ENCODE results near the gene MAP6. TPM values are rescaled to one million over a fixed set of nuclear protein-coding genes. Genes with fewer than 3 reads are reported as not detected.

MAP6 gene
- total and polyA plus RNA-seq, 9 of the 15 experiments (the other 6 are each of a cell fraction or from before 2014, with no cell fraction given) = not detected

DNA sequence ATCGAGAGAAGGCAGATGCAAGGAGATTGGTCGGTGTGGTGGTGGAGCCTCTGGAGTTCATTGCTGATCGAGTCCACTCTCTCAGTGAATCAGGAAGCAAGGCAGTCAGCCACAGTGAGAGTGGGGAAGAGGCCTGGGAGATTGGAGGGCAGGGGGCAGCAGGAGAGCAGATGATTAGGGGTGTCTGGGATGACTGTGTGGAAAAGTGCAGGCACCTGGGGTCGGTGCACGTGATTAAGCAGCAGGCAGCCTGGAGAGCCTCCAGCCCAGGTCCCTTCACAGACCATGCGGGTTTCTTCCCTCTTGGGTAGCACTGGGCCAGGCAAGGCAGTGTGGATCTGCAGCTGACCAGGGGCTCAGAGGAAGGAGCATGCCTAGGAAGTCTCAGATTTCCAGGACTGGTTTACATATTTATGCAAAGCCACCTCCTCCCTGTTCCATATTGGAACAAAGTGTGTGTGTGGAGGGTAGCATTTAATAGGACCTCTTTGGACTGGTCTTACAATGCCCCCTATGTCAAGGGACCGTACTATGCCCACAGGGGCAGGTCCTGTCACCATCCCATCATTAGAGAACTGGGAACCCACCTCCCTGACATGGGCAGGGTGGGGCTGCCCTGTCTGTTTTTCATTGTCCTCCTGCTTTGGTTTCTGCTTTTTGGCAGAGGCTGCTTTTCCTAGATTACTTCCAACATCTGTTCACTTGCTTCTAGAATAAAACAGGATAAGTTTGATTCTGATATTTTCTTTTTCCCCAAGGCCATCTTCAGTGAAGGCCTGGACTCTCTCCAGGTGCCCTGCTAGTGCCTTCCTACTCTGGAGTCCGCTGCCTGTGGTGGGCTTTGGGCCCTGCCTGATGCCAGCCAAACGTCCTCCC, 129.1 kb downstream of the MAP6 start (continued):
- TF ChIP-seq, protein P1, sequence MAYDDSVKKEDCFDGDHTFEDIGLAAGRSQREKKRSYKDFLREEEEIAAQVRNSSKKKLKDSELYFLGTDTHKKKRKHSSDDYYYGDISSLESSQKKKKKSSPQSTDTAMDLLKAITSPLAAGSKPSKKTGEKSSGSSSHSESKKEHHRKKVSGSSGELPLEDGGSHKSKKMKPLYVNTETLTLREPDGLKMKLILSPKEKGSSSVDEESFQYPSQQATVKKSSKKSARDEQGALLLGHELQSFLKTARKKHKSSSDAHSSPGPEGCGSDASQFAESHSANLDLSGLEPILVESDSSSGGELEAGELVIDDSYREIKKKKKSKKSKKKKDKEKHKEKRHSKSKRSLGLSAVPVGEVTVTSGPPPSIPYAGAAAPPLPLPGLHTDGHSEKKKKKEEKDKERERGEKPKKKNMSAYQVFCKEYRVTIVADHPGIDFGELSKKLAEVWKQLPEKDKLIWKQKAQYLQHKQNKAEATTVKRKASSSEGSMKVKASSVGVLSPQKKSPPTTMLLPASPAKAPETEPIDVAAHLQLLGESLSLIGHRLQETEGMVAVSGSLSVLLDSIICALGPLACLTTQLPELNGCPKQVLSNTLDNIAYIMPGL (CRISPR knock-in tag; IDR thresholded peaks at IDR 0.05) = no peak
- no peak for TF ChIP-seq SMAD2 (IDR thresholded peaks at IDR 0.05; ENCODE audit: low read depth, low read length)
- no peak for TF ChIP-seq ZKSCAN8 (CRISPR knock-in tag; IDR thresholded peaks at IDR 0.05)
- TF ChIP-seq HDGF (IDR thresholded peaks at IDR 0.05) = peak; percentile 76; the same call in 1 of the 2 replicates
- no peak for TF ChIP-seq DIDO1 (tag; IDR thresholded peaks at IDR 0.05; ENCODE audit: low read depth)
- no peak for TF ChIP-seq ZKSCAN1 (IDR thresholded peaks at IDR 0.05; ENCODE audit: low read depth, low read length)
- TF ChIP-seq ELF4 (CRISPR knock-in tag; IDR thresholded peaks at IDR 0.05) = 0 out of 2 replicates have a peak, but pooled peaks have one; percentile 22
- TF ChIP-seq DMBX1 (CRISPR knock-in tag; IDR thresholded peaks at IDR 0.05; ENCODE audit: borderline replicate concordance) = no peak
- no peak for TF ChIP-seq ZNF239 (CRISPR knock-in tag; IDR thresholded peaks at IDR 0.05)
- TF ChIP-seq, protein P2, sequence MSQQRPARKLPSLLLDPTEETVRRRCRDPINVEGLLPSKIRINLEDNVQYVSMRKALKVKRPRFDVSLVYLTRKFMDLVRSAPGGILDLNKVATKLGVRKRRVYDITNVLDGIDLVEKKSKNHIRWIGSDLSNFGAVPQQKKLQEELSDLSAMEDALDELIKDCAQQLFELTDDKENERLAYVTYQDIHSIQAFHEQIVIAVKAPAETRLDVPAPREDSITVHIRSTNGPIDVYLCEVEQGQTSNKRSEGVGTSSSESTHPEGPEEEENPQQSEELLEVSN (IDR thresholded peaks at IDR 0.05; ENCODE audit: borderline replicate concordance in 1 of 2, extremely low read depth in 1 of 2, insufficient read depth in 1 of 2, insufficient read length in 1 of 2, low read depth in 1 of 2, low read length in 1 of 2, poor library complexity in 1 of 2, severe bottlenecking in 1 of 2) = peak in 1 of 2 experiments; percentile 13
- no peak for TF ChIP-seq ESRRA (IDR thresholded peaks at IDR 0.05; ENCODE audit: borderline replicate concordance, low read depth)
- TF ChIP-seq, protein P3, sequence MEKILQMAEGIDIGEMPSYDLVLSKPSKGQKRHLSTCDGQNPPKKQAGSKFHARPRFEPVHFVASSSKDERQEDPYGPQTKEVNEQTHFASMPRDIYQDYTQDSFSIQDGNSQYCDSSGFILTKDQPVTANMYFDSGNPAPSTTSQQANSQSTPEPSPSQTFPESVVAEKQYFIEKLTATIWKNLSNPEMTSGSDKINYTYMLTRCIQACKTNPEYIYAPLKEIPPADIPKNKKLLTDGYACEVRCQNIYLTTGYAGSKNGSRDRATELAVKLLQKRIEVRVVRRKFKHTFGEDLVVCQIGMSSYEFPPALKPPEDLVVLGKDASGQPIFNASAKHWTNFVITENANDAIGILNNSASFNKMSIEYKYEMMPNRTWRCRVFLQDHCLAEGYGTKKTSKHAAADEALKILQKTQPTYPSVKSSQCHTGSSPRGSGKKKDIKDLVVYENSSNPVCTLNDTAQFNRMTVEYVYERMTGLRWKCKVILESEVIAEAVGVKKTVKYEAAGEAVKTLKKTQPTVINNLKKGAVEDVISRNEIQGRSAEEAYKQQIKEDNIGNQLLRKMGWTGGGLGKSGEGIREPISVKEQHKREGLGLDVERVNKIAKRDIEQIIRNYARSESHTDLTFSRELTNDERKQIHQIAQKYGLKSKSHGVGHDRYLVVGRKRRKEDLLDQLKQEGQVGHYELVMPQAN (IDR thresholded peaks at IDR 0.05; ENCODE audit: borderline replicate concordance) = no peak
- no peak for TF ChIP-seq ATF7 (IDR thresholded peaks at IDR 0.05)
- TF ChIP-seq SMC3 (conservative IDR thresholded peaks at IDR 0.05; ENCODE audit: insufficient read depth, low read depth, low read length) = no peak
- TF ChIP-seq, protein P4, sequence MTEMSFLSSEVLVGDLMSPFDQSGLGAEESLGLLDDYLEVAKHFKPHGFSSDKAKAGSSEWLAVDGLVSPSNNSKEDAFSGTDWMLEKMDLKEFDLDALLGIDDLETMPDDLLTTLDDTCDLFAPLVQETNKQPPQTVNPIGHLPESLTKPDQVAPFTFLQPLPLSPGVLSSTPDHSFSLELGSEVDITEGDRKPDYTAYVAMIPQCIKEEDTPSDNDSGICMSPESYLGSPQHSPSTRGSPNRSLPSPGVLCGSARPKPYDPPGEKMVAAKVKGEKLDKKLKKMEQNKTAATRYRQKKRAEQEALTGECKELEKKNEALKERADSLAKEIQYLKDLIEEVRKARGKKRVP (CRISPR knock-in tag; IDR thresholded peaks at IDR 0.05) = no peak
- TF ChIP-seq BCOR (IDR thresholded peaks at IDR 0.05) = no peak
- no peak for TF ChIP-seq ZBTB7A (IDR thresholded peaks at IDR 0.05; ENCODE audit: borderline replicate concordance, control insufficient read depth, low read depth, low read length)
- TF ChIP-seq PTTG1 (tag; IDR thresholded peaks at IDR 0.05; ENCODE audit: low read depth) = no peak
- TF ChIP-seq NFE2L1 (tag; IDR thresholded peaks at IDR 0.05; ENCODE audit: borderline replicate concordance, low read depth) = no peak
- no peak for TF ChIP-seq MCM2 (IDR thresholded peaks at IDR 0.05; ENCODE audit: low read depth)
- TF ChIP-seq, protein P5, sequence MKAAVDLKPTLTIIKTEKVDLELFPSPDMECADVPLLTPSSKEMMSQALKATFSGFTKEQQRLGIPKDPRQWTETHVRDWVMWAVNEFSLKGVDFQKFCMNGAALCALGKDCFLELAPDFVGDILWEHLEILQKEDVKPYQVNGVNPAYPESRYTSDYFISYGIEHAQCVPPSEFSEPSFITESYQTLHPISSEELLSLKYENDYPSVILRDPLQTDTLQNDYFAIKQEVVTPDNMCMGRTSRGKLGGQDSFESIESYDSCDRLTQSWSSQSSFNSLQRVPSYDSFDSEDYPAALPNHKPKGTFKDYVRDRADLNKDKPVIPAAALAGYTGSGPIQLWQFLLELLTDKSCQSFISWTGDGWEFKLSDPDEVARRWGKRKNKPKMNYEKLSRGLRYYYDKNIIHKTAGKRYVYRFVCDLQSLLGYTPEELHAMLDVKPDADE (conservative IDR thresholded peaks at IDR 0.05; ENCODE audit: control insufficient read depth, low read depth, low read length) = no peak

All from K562 (cell line).